LNCaP clone FGC (cell line): ENCODE data around the gene SRBD1.

ENCODE experiments used
- DNase-seq: peaks from one replicate; pipeline ENCODE4 v3.0.0-alpha.2; 2011; ENCODE audit warnings: low read depth
- H3K4me3 ChIP-seq: 2 replicates; pipeline ENCODE4 v1.5.1; 2011; ENCODE audit warnings: mild to moderate bottlenecking, low read depth, low read length, control low read depth
- TF ChIP-seq, protein P1 (sequence below): IDR thresholded peaks from 2 replicates; pipeline ENCODE4 v1.5.1; 2012; ENCODE audit warnings: mild to moderate bottlenecking; ENCODE audit not compliant: control insufficient read depth, insufficient read depth; ENCODE audit errors: extremely low read depth

SRBD1 gene

DNA sequence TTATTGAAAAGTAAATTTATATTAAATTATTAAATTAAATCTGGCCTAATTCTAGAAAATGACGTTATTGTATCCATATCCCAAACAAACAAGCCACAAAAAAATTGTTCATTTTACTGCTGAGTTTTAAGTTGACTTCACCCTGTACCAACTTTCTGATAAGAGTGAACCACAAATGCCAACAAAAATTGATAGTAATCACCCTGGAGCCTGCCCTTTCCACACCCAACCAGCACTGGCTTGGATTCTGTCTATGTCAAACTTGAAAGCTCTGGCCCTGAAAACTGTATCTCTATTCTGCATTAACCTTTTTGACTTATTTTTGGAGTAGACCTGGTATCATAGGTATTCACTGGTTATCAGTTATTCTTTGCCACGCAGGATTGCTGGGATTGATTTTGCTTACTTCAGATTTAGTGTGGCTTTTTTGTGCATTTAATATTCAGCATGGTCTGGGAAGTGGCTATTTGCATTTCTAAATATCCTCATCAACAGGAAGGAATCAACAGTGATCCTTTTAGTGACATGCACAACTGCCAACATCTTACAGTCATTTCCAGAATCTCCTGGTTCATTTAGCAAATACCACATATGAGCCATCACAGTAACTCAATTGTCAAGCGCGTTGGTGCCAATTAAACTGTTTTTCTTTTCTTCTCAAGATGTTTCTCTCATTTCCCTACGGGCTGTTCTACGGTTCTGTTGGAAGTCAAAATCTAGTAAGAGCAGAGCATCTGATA lies 11.4 kb upstream of the SRBD1 start:
- no peak overlapping the region for H3K4me3 ChIP-seq
- TF ChIP-seq, protein P1, sequence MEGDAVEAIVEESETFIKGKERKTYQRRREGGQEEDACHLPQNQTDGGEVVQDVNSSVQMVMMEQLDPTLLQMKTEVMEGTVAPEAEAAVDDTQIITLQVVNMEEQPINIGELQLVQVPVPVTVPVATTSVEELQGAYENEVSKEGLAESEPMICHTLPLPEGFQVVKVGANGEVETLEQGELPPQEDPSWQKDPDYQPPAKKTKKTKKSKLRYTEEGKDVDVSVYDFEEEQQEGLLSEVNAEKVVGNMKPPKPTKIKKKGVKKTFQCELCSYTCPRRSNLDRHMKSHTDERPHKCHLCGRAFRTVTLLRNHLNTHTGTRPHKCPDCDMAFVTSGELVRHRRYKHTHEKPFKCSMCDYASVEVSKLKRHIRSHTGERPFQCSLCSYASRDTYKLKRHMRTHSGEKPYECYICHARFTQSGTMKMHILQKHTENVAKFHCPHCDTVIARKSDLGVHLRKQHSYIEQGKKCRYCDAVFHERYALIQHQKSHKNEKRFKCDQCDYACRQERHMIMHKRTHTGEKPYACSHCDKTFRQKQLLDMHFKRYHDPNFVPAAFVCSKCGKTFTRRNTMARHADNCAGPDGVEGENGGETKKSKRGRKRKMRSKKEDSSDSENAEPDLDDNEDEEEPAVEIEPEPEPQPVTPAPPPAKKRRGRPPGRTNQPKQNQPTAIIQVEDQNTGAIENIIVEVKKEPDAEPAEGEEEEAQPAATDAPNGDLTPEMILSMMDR: no peak
- no peak for DNase-seq

DNA sequence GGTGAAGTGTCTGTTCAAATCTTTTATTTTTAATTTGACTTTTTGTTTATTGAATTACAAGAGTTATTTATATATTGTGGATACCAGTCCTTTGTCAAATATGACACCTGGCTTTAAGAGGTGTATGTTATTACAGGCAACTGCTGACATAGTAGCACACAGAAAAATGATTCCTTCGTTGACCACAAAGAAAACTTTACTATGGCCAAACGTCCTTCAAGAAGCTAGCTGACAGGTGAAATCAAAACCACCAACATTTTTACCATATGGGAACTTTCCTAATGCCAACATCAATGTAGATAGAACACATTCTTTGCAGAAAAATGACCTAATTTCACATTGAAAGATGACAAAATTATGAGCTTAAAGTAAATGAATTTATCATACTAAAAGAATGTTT lies 6.4 kb upstream of the SRBD1 start:
- TF ChIP-seq, protein P1: no peak
- no peak for DNase-seq
- no peak overlapping the region for H3K4me3 ChIP-seq

DNA sequence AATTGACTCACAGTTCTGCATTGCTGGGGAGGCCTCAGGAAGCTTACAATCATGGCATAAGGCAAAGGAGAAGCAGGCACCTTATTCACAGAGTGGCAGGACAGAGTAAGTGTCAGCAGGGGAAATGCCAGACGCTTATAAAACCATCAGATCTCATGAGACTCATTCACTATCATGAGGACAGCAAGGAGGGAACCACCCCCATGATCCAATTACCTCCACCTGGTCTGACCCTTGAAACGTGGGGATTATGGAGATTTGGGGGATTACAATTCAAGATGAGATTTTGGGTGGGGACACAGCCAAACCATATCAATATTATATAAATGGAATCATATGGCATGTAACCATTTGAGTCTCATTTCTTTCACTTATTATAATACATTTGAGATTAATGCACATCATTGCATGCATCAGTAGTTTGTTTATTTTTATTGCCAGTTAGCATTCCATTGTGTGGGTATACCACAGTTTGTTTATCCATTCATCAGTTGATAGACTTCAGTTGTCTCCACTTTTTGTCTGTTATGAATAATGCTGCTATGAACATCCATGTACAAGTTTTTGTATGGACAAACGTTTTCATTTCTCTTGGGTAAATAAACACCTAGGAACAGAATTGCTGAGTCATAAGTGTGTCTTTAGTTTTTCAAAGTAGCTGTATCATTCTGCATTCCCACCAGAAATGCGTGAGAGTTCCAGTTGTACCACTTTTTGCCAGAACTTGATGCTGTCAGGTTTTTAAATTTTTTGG lies 5.8 kb upstream of the SRBD1 start:
- TF ChIP-seq, protein P1: no peak
- no peak overlapping the region for H3K4me3 ChIP-seq
- DNase-seq: no peak

DNA sequence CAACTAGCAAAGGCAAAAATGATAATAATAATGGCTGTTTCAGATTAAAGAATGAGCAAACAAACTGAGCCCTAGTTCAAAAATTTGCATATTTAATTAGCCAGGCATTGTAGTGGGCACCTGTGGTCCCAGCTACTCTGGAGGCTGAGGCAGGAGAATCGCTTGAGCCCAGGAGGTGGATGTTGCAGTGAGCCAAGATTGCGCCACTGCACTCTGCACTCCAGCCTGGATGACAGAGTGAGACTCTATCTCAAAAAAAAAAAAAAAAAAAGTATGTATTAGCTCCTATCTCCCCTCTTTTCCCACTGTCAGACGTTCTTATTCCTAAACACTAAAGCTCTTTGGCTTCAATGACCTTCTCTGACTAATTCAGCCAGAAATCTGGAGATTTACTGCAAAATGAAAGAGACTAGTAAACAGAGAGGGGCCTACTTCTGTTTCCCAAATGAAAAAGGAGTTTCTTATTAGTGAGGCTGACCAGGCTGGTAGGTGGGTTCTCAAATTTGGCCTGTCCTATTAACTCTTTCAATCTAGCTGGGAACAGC lies 3.9 kb upstream of the SRBD1 start:
- no peak overlapping the region for H3K4me3 ChIP-seq
- TF ChIP-seq, protein P1: no peak
- DNase-seq: no peak

DNA sequence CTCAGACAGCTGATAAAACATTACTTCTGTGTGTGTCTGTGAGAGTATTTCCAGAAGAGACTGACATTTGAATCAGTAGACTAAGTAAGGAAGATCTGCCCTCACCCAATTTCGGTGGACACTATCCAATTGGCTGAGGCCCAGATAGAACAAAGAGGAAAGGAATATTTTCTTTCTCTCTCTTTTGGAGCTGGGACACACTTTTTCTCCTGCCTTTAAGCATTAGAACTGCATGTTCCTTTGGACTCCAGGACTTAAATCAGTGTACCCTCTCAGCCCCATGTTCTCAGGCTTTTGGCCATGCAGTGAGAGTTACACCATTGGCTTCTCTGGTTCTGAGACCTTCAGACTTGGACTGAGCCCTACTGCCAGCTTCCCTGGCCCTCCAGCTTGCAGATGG lies 3.3 kb upstream of the SRBD1 start:
- TF ChIP-seq, protein P1: no peak
- no peak for DNase-seq
- no peak overlapping the region for H3K4me3 ChIP-seq

DNA sequence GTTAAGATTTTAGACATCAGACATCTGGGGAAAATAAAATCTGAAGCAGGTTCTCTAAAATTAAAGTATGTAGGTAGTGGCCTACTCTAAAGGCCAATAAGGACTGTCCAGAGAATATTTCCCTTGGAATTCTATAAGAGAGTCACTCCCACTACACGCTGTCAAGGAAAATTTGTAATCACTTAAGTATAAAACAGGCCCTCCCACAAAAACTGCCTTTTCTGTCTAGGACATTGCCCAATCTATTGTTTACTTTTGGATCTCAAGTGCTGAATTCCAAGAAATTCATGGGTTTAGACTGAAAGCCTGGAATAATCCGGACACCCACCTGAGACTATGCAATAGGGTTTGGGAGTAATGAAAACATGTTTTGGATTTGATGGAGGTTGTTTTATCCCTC lies 1.7 kb upstream of the SRBD1 start:
- H3K4me3 ChIP-seq: no peak overlapping the region
- DNase-seq: no peak
- TF ChIP-seq, protein P1: no peak
